ENCODE results near the gene SOX4.
A peak's percentile ranks its signal among the peaks of the same experiment; 100 is the strongest.
"Not testable (repeated sequence)": the region's sequence is repeated elsewhere in the genome, so short reads cannot be mapped to it uniquely, and the experiment has no call there.

SOX4 gene

DNA sequence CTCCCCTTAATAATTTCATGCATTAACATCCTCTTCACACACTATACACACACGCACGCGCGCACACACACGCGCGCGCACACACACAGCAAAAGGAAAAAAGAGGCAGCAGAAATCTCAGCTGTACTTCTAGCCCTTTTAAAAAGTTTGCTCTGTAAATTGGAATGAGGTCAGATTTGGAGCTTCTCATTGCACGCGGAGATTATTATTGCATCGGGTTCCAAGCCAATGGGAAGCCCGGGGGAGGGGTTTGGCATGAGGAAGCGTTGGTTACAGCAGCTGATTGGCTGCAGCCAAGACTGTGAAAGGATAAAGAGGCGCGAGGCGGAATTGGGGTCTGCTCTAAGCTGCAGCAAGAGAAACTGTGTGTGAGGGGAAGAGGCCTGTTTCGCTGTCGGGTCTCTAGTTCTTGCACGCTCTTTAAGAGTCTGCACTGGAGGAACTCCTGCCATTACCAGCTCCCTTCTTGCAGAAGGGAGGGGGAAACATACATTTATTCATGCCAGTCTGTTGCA, at the start of gene SOX4:
TSS of gene SOX4 (plus strand) at position 340 of the 515 bp plus-strand sequence. CDS start 784 bp downstream, outside the sequence.
- DNase-seq (ENCODE audit: low spot score) = peak; percentile 91

DNA sequence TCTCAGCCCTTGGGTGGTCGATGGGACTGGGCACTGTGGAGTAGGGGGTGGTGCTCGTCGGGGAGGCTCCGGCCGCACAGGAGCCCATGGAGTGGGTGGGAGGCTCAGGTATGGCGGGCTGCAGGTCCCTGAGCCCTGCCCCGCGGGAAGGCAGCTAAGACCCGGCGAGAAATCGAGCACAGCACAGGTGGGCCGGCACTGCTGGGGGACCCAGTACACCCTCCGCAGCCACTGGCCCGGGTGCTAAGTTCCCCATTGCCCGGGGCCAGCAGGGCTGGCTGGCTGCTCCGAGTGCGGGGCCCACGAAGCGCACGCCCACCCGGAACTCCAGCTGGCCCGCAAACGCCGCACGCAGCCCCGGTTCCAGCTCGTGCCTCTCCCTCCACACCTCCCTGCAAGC, 41.3 kb upstream of the SOX4 start:
- DNase-seq (ENCODE audit: low spot score) = not testable (repeated sequence)

DNA sequence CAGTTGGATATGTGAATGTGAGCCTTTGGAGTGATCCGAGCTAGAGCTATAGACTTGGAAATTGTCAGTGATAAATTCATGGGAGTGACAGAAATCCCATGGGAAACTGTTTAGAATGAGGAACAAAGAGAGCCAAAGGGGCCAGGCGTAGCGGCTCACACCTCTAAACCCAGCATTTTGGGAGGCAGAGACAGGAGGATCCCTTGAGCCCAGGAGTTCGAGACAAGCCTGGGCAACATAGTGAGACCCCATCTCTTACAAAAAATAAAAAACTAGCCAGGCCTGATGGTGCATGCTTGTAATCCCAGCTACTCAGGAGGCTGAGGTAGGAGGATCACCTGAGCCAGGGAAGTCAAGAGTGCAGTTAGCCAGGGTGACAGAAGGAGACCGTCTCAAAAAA, 39.3 kb upstream of the SOX4 start:
- no peak for DNase-seq (ENCODE audit: low spot score)

DNA sequence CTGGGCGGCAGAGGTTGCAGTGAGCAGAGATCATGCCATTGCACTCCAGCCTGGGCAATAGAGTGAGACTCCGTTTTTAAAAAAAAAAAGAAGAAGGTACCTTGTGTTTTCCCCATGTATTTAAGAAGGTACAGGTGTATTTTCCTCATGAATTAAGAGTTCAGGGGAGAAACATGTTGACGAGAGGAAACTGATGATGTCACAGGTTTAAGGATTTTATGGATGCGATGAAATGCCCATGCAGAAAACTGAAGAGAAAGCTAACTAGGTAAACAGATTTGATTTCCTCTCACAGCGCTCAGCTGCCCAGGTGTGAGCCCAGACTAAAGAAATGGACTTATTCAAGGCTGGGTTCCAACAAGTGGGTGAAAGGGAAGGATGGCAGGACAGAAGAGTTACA, 38.4 kb upstream of the SOX4 start:
- no peak for DNase-seq (ENCODE audit: low spot score)

DNA sequence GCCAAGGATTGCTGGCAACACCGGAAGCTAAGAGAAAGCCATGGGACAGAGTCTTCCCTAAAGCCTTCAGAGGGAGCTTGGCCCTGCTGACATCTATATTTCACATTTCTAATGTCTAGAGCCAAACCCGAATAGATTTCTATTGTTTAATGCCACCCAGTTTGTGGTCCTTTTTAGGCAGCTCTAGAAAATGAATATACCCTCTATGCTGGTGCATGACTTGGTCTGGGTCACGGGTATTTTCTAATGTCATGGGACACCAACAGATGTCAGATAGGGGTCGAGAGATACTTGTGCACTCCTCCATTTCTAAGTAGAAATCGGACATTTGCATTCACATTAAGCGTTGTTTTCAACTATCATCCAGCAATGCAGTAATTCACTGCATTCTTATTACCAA, 37.0 kb upstream of the SOX4 start:
- no peak for DNase-seq (ENCODE audit: low spot score)

DNA sequence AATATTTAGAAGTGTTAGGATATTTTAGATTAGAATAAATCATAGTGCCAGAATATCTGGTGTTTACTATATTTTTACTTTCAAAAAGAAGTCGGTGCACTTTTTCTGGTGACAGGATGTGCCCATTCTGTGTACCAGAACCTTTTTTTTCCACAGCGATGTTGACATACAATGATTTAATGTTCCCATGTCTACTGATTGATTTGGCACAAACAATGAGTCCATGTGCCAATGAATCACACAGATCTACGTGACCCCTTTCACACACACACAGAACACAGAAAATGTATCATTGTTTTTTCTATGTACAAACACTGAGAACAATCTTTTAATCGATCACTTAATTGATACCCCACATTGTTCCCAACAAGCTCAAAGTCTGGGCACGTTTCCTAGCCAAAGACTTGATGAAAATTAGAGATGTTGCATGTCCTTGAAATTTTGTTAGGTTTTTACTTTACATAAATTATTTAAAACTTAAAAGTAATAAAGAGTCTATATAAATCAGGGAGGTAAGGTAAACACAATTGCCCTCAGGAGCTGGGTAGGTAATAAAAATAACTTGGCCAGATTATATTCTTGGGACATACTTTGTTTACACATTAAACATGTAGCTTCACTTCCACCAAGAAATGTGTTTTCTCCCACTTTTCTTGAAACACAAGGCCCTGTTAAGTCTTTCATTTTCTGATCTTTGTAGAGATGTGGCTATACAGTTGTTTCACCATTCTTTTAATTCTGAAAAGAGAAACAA, 36.4 kb upstream of the SOX4 start:
- no peak for DNase-seq (ENCODE audit: low spot score)

DNA sequence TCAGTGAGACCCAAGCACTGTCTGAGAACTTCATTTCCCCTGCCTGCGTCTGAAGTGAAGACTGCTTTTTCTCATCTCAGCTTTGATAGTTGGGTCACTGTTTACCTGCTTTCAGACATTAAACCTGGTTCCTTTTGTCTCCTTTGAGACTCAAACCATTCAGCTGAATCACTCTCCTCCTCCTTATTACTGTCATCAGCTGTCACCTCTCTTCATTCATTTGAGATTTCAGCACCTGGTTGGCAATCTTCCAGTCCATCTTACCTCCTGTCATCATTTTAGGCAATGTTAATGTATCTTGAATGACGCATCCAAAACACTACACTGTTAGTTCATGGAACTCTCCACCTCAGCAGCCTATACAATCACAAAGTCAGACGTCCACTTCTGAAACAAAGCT, 34.3 kb upstream of the SOX4 start:
- no peak for DNase-seq (ENCODE audit: low spot score)

DNA sequence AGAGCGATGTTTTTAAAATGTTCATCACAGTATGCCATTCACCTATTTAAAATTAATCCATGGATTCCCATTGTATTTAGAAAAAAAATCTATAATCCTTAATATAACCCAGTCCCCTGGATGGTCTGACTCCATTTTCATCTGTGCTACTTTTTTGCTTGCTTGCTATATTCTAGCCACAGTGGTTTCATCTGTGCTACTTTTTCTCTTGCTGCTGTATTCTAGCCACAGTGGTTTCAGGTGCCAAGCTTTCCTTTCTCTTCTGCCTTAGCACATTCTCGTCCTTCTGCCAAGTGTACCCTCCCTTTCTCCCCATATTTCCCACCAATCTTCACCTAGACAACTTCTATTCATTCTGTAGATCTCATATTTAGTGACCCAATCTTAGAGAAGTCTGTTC, 33.3 kb upstream of the SOX4 start:
- no peak for DNase-seq (ENCODE audit: low spot score)

DNA sequence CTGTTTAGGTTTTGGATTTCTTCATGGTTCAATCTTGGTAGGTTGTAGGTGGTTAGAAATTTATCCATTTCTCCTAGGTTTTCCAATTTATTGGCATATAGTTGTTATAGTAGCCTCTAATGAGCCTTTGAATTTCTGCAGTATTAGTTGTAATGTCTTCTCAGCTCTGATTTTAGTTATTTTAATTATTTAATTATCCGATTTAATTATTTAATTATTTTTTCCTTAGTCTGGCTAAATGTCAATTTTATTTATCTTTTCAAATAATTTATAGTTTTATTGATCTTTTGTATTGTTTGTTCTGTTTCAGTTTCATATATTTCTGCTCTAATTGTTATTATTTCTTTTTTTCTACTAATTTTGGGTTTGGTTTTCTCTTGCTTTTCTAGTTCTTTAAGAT, 28.1 kb upstream of the SOX4 start:
- DNase-seq (ENCODE audit: low spot score) = no peak

DNA sequence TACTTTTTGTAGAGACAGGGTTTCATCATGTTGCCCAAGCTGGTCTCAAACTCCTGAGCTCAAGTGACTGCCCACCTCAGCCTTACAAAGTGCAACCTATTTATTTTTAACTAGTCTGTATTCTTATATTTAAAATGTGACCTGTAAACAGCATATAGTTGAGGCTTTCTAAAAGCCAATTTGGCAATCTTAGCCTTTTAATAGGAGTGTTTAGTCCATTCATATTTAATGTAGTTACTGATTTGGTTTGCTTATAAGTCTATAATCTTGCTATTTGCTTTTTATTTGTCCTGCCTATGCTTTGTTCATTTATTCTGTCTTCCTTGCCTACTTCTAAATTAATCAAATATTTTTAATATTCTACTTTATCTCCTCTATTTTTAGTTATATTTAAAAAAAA, 15.0 kb upstream of the SOX4 start:
- no peak for DNase-seq (ENCODE audit: low spot score)

DNA sequence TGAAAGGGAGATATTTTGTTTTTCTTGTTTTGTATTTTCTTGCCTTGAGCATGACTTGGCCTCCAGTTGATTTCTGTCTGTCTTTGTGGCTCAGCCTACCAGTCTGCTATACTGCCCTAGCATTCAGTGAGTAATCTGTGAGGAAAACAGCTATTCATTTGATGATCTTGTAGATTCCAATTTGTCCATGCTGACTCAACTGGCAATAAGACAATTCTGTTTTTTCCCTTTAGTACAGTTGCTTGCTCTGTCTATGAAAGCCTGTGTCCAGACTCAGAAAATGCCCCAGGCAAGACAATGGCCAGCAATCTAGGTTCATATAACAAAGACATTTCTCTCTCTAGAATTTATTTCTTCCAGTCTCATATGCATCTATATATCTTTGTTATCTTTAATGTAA, 10.9 kb upstream of the SOX4 start:
- no peak for DNase-seq (ENCODE audit: low spot score)

DNA sequence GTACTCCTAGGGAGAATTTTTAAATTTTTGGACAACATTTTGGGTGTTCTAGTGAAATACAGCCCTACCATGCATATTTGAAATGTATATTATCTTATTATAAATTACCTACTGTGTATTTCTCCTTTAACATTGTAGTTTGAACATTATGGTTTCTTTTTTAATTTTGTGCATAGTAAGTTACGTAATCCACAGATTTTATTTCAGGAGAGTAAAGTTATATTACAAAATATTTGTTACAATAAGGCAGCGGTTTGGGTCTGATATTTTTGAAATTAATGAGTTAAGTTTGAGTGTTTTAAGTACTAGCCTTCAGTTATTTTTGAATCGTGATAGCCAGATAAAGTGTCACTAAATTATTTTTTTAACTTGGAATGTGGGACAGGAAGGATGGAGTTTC, 7.3 kb upstream of the SOX4 start:
- DNase-seq (ENCODE audit: low spot score) = no peak

DNA sequence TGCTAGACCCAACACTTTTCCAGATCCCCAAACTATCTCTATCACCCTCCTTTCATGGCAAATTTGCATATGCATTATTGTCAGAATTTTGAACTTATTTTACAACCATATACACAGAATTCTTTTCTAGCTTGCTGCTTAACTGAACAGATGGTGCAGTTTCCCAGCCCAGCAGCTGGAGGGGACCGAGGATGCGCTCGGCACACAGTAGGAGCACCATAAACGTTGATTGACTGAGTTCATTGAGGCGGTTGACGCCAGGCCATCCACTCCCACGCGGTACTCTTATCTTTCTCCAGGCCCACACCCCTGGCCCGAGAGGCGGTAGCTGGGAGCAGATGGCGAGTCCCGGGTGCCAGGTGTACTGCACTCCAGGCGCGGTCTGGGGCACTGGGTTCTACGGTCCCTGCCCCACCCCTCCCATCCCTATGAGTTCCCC, 6.8 kb upstream of the SOX4 start:
- no peak for DNase-seq (ENCODE audit: low spot score)

DNA sequence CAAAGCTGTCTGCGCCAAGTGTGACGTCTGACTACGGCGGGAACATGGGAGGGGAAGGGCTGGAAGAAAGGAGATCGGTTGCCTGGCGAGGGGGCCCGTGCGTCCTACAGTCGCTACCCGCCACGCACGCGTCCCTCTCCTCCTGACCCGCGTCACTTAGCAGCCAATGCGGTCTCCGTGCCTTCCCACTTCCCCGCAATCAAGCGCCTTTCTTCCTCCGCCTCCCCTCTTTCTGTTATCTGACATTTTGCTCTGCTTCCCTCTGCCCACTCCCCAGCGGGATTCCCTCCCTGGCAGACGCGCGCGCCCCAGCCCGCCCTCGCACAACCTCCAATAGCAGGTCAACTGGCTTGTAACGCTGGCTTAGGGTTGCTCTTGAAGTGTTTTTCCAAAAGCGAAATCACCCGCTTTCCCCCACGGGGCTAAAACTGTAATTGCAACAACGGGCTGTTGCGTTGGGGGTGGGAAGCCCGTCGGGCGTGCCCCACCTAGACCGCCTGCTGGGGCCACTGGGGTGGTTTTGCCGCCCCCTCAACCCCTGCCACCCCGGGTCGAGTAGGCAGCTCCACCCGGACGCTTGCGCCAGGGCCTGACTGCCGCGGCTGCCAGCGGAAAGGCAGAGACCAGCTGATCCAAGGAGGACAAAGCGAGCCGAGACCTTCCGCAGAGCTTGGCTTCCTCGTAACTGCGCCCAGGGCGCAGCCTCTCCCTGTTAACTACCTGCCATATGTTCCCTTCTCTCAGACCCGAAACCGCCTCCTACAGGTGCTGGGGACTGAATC, 6.2 kb upstream of the SOX4 start:
- peak; percentile 58 for DNase-seq (ENCODE audit: low spot score)

DNA sequence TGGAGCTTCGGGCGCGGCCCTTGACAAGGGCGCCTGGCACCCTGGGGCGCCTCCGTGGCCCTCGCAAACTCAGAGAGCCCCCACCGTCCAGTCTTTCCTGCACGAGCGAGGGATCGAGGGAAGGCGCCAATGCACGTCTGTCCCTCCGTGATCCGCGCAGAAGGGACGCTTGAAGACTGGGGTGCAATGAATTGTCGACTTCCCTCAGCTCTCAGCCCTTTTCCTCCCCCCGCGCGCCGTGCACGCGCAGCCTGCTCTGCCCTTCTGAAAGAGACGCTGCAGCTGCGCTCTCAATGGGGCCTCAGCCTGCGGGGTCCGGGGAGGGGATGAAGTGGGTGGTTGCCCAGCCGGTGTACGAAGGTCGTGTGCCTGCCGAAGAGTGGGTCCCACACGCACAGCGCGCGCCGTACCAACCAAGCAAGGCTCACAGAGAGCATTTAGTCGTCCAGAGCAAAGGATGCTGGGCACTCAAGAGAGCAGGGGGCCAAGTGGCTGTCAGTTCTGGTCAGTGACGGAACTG, 5.5 kb upstream of the SOX4 start:
- peak; percentile 26 for DNase-seq (ENCODE audit: low spot score)

DNA sequence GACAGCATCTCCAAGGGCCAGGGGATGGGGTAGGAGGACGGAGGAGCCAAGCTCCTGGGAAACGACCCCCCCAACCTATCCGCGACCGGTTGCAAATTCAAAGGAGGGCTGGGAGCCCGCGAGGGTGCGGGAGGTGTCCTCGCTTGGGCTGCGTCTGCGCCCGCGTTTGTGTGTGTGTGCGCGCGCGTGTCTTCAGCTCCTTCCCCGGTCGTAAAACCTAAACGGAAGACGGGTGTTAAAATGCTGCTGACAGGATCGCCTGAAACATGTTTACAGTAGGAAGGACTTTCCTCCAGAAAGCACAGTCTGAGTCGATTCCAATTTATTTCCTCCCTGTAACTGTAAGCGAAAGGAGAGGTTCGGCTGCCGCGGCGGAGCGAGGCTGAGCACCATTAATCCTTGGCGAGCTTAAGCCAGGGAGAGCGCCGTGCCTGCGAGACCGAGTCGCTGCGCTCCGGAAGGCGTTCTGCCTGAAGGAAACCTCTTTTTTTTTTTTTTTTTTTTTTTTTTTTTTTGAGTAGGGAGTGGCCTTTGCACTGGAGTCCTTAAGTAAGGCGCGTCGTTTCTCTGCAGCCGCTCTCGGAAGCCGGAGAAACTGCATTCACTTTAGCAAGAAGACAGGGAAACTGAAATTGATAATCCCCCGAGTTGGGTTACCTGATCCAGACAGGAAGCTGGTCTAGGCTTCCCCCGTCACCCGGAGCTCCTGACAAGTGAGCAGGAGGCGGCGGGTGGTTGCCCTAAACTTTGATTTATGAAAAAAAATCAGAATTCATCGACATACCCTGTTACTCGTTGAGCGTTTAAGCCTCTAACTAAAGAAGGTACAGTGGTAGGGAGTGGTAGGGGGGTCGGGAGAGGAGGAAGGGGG, 4.8 kb upstream of the SOX4 start:
- peak; percentile 43 for DNase-seq (ENCODE audit: low spot score)

DNA sequence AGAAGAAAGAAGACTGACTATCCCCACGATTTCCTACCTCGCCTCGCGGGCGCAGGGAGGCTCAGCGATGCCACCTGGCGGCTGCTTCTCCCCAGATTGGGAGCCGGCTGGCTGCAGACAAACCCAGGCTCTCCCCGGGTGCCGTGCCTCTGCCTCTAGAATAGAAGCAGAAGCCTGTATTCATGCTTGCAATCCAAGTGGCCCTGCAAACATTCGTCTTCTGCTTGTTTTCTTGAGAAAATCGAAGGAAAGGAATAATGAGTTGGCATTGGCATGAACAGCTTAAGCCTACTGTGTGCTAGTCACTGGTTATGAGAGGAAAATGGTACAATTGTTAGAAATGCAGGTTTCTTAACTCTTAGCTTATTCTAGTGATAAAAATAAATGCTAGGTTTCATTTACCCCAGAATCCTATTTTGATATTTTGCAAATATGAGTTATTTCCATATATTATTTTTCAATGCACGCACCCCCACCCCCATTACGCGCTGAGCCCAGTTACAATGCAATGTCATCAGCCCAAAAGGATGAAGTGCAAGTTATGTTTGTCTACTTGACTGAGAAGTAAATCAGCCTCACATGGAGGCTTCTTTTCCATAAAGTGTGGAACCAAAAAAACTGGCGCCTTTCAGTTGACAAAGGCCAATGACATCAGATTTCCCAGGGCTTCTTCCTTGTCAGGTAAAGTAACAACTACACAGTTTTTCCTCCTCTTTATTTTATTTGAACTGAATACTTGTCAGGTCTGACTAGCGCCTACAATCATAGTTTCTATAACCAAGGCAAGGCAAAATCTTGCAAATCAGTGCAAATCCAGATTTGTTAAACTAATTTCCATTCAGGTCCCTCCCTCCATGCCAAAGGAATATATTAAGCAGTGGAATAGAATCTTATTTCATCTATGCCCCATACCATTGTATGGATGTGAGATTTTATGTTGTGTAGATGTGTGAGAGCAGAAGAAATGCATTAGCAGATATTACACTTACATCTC, 3.9 kb upstream of the SOX4 start:
- DNase-seq (ENCODE audit: low spot score) = peak; percentile 73

DNA sequence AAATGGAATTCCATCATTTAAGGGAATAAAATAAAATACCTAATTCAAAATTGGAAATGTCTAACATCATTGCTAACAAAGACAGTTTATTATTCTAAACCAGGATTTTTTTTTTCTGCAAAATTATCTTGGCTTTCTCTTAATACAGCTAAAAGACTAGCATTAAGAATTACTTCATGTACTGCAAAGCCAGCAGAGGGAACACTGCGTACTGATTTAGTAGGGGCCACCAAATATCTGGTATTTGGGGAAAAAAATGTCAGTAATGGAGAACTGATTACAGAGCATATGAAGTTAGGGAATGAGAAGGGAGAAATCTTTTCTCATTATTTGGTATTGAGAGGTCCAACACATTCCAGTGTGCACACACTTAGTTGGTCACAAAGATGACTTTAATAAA, 3.2 kb upstream of the SOX4 start:
- no peak for DNase-seq (ENCODE audit: low spot score)

DNA sequence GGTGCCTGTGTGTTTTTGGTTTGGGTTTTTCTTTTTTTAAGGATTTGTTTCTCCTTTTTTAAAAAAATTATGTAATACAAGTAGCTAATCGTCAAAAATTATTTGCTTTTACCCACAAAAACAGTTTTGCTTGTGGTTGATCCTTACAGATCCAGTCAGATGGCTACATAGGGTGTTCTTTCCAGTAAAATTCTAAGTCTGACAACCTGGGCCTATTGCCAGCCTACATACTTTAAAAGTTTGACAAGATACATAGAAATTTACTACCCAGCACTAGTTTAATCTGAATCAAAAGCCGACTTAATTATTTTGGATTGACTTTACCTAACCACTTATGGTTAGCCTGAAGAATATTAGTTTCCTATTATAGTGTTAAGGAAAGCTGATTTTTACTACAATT, 2.1 kb upstream of the SOX4 start:
- DNase-seq (ENCODE audit: low spot score) = no peak

DNA sequence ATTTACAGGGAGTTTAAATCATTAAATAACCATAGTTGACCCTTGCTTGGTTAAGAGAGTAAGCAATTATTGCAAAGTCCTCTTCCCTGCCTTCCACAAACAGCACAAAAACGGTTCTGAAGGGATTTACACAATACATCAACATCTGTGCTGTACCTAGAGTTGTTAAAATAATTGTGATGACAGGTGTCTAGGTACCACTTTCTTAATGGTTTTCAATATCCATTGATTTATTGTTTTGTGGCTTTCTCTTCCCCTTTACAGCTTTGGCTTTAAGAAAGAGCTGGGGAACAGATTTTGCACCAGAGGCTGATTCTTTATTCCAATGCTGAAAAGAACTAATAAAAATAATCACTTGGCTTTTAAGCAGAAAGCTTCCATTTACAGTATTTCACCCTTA, 598 bp upstream of the SOX4 start:
- no peak for DNase-seq (ENCODE audit: low spot score)

DNA sequence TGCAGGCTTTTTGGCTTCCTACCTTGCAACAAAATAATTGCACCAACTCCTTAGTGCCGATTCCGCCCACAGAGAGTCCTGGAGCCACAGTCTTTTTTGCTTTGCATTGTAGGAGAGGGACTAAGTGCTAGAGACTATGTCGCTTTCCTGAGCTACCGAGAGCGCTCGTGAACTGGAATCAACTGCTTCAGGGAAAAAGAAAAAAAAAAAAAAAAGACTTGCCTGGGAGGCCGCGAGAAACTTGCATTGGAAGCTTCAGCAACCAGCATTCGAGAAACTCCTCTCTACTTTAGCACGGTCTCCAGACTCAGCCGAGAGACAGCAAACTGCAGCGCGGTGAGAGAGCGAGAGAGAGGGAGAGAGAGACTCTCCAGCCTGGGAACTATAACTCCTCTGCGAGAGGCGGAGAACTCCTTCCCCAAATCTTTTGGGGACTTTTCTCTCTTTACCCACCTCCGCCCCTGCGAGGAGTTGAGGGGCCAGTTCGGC, 420 bp downstream of the SOX4 start:
- no peak for DNase-seq (ENCODE audit: low spot score)

Data from iPS-NIHi11 (cell line).